Astrocyte (in vitro differentiated cells and primary cell): ENCODE measurements around the gene LPCAT4. TPM values are rescaled to one million over a fixed set of nuclear protein-coding genes. Genes with fewer than 3 reads are reported as not detected.

Experiments
- DNase-seq: peaks from one replicate; pipeline ENCODE4 v3.0.0-alpha.2; 2010; ENCODE audit warnings: low read depth
- FAIRE-seq: peaks from 2 replicates; lab custom pipeline; 2011; peaks lifted over from hg19 to GRCh38; lab: Jason Lieb, UNC
- H2AFZ ChIP-seq: 2 replicates; pipeline ENCODE4 v1.6.0; 2012; ENCODE audit warnings: low read depth, low read length, inconsistent platforms
- H3K27ac ChIP-seq: 2 replicates; pipeline ENCODE4 v1.5.1; 2011; ENCODE audit warnings: low read depth, low read length, inconsistent platforms
- H3K27me3 ChIP-seq: 2 replicates; pipeline ENCODE4 v1.6.0; 2011; ENCODE audit warnings: low read length, inconsistent platforms; ENCODE audit not compliant: insufficient read depth
- H3K36me3 ChIP-seq: 2 replicates; pipeline ENCODE4 v1.5.1; 2011; ENCODE audit warnings: low read length, inconsistent platforms; ENCODE audit not compliant: insufficient read depth
- H3K4me1 ChIP-seq: 2 replicates; pipeline ENCODE4 v1.5.1; 2011; ENCODE audit warnings: low read length, inconsistent platforms; ENCODE audit not compliant: insufficient read depth
- H3K4me2 ChIP-seq: 2 replicates; pipeline ENCODE4 v1.6.0; 2012; ENCODE audit warnings: low read length, inconsistent platforms
- H3K4me3 ChIP-seq: 2 replicates; pipeline ENCODE4 v1.5.1; 2011; ENCODE audit warnings: low read depth, mild to moderate bottlenecking, low read length, inconsistent platforms; ENCODE audit not compliant: insufficient read depth
- H3K79me2 ChIP-seq: 2 replicates; pipeline ENCODE4 v1.6.0; 2012; ENCODE audit warnings: mild to moderate bottlenecking, low read length, inconsistent platforms; ENCODE audit not compliant: insufficient read depth
- H3K9ac ChIP-seq: 2 replicates; pipeline ENCODE4 v1.6.0; 2012; ENCODE audit warnings: mild to moderate bottlenecking, low read length, inconsistent platforms
- H3K9me3 ChIP-seq: 2 replicates; pipeline ENCODE4 v1.5.1; 2012; ENCODE audit warnings: low read depth, mild to moderate bottlenecking, low read length, inconsistent platforms; ENCODE audit not compliant: insufficient read depth
- H4K20me1 ChIP-seq: 2 replicates; pipeline ENCODE4 v1.6.0; 2012; ENCODE audit warnings: low read length, inconsistent platforms; ENCODE audit not compliant: insufficient read depth
- H3K27ac Mint-ChIP-seq: one replicate; pipeline ENCODE4 v1.8.0; 2021; ENCODE audit warnings: mild to moderate bottlenecking, mixed read lengths; ENCODE audit not compliant: unreplicated experiment
- H3K27me3 Mint-ChIP-seq: one replicate; pipeline ENCODE4 v1.8.0; 2021; ENCODE audit warnings: low read depth, mixed read lengths; ENCODE audit not compliant: unreplicated experiment
- H3K36me3 Mint-ChIP-seq: one replicate; pipeline ENCODE4 v1.8.0; 2021; ENCODE audit warnings: low read depth, mixed read lengths; ENCODE audit not compliant: unreplicated experiment
- H3K4me1 Mint-ChIP-seq: one replicate; pipeline ENCODE4 v1.8.0; 2021; ENCODE audit warnings: low read depth, mixed read lengths; ENCODE audit not compliant: unreplicated experiment
- H3K4me3 Mint-ChIP-seq: one replicate; pipeline ENCODE4 v1.8.0; 2021; ENCODE audit warnings: mild to moderate bottlenecking, moderate library complexity, mixed read lengths; ENCODE audit not compliant: unreplicated experiment
- H3K9me3 Mint-ChIP-seq: one replicate; pipeline ENCODE4 v1.8.0; 2021; ENCODE audit warnings: mild to moderate bottlenecking, mixed read lengths; ENCODE audit not compliant: unreplicated experiment
- CTCF ChIP-seq: IDR thresholded peaks from 2 replicates; pipeline ENCODE4 v1.5.1; 2011; ENCODE audit warnings: low read depth, mild to moderate bottlenecking, inconsistent platforms, low read length, moderate library complexity; ENCODE audit not compliant: insufficient read depth
- EZH2 ChIP-seq: IDR thresholded peaks from 2 replicates; pipeline ENCODE4 v1.6.1; 2012; ENCODE audit warnings: mild to moderate bottlenecking, low read length, inconsistent platforms; ENCODE audit not compliant: insufficient read depth
- total RNA-seq: library from RNA; stranded (reverse); gene quantifications from 2 replicates; pipeline ENCODE4 v1.2.1, GENCODE V29; 2021

LPCAT4 gene
- total RNA-seq, 1 donor from 2014 or later, result 44.4 TPM

- Histone ChIP-seq H3K4me1 (peaks cover 9% of the 10 kb centered on the region), H2AFZ (no peak overlapping the region), H3K27ac (no peak overlapping the region), H3K4me3 (no peak overlapping the region), H3K9me3 (no peaks in the 10 kb centered on the region), H3K36me3 (peaks cover 13% of the 10 kb centered on the region), H4K20me1 (peaks cover 25% of the 10 kb centered on the region), H3K9ac (no peak overlapping the region), H3K79me2 (peaks cover 21% of the 10 kb centered on the region), H3K27me3 (no peaks in the 10 kb centered on the region), H3K4me2 (no peak overlapping the region)
- H3K4me1 Mint-ChIP-seq, result peaks cover 10% of the 10 kb centered on the region
- H3K9me3 Mint-ChIP-seq, result no peaks in the 10 kb centered on the region
- H3K36me3 Mint-ChIP-seq, result peaks cover 24% of the 10 kb centered on the region
- H3K27ac Mint-ChIP-seq, result no peak overlapping the region
- DNase-seq (no peak), FAIRE-seq (no peak)
- H3K27me3 Mint-ChIP-seq, result no peaks in the 10 kb centered on the region
- H3K4me3 Mint-ChIP-seq, result no peak overlapping the region
- TF ChIP-seq CTCF, result no peak
- no peak for TF ChIP-seq EZH2
These were observed 4.8 kb downstream of the LPCAT4 start for GRCh38 chr15:34362047-34362773.

GRCh38 chr15:34361278-34361677 is 5.7 kb downstream of the LPCAT4 start:
- Histone ChIP-seq H3K9ac (no peak overlapping the region), H3K79me2 (peaks cover 17% of the 10 kb centered on the region), H3K4me2 (no peak overlapping the region), H3K27me3 (no peaks in the 10 kb centered on the region), H3K4me3 (no peak overlapping the region), H3K27ac (no peak overlapping the region), H4K20me1 (peaks cover 24% of the 10 kb centered on the region), H3K4me1 (peaks cover 9% of the 10 kb centered on the region), H2AFZ (no peak overlapping the region), H3K9me3 (no peaks in the 10 kb centered on the region), H3K36me3 (peaks cover 13% of the 10 kb centered on the region)
- FAIRE-seq (no peak), DNase-seq (no peak)
- H3K27ac Mint-ChIP-seq, result no peak overlapping the region
- no peaks in the 10 kb centered on the region for H3K9me3 Mint-ChIP-seq
- peaks cover 10% of the 10 kb centered on the region for H3K4me1 Mint-ChIP-seq
- no peak overlapping the region for H3K4me3 Mint-ChIP-seq
- peaks cover 26% of the 10 kb centered on the region for H3K36me3 Mint-ChIP-seq
- TF ChIP-seq EZH2 (no peak), CTCF (no peak)
- no peaks in the 10 kb centered on the region for H3K27me3 Mint-ChIP-seq

GRCh38 chr15:34360298-34360697 is 6.7 kb downstream of the LPCAT4 start:
- peaks cover 3% of the 10 kb centered on the region for H3K4me1 Mint-ChIP-seq
- no peaks in the 10 kb centered on the region for H3K27me3 Mint-ChIP-seq
- H3K4me3 ChIP-seq, result no peak overlapping the region
- peaks cover 13% of the 10 kb centered on the region for H3K36me3 ChIP-seq
- H3K27me3 ChIP-seq, result no peaks in the 10 kb centered on the region
- no peak overlapping the region for H3K27ac ChIP-seq
- H3K4me2 ChIP-seq, result no peak overlapping the region
- FAIRE-seq, result no peak
- H3K9me3 Mint-ChIP-seq, result no peaks in the 10 kb centered on the region
- H3K36me3 Mint-ChIP-seq, result peaks cover 30% of the 10 kb centered on the region
- peaks cover under 1% of the 10 kb centered on the region for H3K4me1 ChIP-seq
- H4K20me1 ChIP-seq, result peaks cover 14% of the 10 kb centered on the region
- TF ChIP-seq CTCF (no peak), EZH2 (no peak)
- peaks cover 7% of the 10 kb centered on the region for H3K79me2 ChIP-seq
- H3K9me3 ChIP-seq, result no peaks in the 10 kb centered on the region
- no peak overlapping the region for H2AFZ ChIP-seq
- H3K9ac ChIP-seq, result no peak overlapping the region
- no peak overlapping the region for H3K4me3 Mint-ChIP-seq
- no peak overlapping the region for H3K27ac Mint-ChIP-seq
- DNase-seq, result no peak
